Fibroblast of skin of abdomen (primary cell): ENCODE results near the gene RNF7.
A peak's percentile ranks its signal among the peaks of the same experiment; 100 is the strongest.
"Not testable (repeated sequence)": the region's sequence is repeated elsewhere in the genome, so short reads cannot be mapped to it uniquely, and the experiment has no call there.

Experiments used
- DNase-seq: peaks from one replicate; pipeline ENCODE4 v3.0.0-alpha.2; 2013

RNF7 gene

DNA sequence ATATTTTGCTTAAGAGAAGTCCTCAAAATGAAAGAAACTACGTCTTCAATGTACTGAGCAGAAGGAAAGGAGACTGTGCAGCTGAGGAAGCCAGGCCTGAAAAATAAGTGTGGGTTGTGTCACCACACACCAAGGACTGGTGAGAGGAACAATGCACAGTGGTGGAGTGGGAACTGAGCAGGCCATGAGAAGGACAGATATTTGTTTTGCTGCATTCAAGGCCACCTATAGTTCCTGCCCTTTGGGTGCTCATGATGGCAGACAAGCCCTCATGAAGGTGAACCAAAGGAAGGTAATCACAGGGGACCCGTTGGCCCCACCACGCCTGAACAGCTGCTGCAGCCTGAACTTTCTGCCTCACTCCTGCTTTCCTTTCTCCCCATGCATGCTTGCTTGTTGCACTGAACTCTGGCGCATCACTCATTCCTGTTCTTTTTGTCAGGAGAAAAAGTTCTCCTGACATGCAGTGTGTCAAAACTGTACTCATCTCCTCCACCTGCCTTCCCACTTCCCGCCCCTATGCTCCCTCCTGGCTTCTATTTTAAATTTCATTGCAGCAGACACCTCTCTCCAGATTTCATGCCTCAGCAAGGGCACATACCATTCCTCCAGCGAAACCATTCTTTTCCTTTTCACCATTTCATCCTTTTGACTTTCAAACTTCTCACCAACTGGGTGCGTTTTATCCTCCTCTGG, 2.2 kb upstream of the RNF7 start:
- no peak for DNase-seq

DNA sequence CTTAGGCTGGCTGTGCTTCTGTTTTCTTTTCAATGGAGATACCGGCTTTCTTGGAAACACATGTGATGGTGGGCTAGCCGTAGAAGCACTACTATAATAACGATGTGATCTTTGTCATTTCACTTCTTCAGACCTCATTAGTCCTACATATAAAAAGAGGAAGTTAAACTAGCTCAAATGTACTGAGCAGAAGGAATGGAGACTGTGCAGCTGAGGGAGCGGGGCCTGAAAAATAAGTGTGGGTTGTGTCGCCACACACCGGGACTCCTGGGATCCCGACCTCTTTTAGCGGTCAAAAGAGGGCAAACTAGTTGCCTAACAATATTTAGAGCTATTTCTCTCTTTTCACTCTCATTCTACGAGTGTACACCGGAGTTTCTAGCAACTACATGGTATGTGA, 1.0 kb upstream of the RNF7 start:
- no peak for DNase-seq

DNA sequence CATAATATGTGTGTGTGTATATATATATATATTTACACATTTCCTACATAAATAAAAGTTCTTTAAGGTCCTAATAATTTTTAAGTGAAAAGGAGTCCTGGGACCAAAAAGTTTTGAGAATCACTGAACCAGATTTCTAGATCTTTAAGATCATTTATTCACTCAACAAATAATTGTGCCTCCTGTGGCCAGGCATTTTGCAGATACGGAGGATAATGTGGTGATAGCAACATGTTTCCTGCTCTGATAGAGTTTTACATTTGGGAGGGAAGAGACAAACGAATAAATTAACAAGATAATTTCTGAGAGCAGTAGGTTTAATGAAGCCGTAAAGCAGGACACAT, 448 bp upstream of the RNF7 start:
- no peak for DNase-seq

DNA sequence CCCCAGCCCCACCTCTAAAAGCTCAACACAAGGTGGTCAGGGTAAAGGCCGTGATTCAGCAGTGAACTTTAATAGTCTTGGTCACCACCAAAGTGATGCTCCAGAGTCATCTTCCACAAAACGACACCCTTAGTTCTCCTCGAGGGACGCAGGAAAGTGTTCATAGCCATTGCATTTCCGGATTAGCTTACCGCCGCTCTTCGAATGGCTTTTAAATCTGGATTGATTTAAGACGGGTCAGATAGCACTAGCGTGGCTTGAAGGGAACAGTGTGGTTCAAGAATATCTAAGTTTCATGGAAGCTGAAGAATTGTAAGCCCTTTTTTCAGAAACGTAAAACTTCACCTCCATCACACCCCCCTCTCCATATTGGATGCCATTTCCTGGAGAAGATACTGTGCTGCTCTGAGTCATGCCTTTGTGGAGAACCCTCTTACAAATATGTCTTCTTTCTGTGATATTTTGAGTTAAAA, 829 bp downstream of the RNF7 start:
- DNase-seq: peak; percentile 39

DNA sequence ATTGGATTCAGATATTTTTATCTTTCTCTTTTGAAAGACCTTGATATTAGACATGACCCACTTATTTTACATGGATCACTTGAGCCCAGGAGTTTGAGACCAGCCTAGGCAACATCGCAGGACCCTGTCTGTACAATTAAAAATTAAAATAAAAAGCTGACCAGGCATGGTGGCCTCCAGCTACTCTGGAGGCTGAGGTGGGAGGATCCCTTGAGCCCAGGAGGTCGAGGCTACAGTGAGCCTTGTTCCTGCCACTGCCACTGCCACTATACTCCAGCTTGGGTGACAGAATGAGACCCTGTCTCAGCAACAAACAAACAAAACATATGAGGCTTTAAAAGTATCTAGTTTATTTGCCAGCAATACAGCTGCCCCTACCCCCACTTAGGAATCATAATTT, 1.6 kb downstream of the RNF7 start:
- DNase-seq: no peak

DNA sequence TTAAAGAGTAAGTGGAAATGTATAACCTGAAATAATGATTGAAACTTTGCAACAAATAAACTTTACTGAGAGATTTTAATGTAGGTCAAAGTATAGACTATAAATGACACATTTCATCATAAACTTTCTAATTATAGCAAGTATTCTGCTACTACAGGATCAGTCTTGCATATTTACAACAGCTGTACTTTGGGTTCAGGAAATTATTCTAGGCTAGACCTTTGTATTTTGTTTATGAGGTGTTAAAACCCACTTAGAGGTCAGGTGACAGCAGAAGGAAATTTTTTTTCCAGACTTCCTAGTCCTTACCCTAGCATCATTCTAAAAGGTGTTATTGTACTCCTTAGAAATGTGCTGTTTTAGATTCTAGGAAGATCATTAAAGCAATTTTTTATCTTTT, 2.3 kb downstream of the RNF7 start:
- DNase-seq: no peak

DNA sequence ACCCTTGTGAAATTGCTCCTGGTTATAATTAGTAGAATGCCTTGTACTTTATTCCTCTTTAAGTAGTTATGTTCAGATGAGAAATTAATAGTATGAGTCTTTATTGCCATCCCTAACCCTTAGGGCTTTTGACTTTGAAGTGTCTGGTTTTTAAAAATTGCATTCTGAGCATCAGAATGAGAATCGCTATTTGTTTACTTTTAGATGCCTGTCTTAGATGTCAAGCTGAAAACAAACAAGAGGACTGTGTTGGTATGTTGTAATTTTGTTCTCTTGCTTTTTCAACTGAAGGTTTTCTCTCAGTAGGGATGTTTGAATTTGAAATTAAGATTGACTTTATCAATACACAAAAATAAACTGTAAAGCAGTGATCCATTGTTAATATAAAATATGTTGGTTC, 5.2 kb downstream of the RNF7 start:
- DNase-seq: no peak

DNA sequence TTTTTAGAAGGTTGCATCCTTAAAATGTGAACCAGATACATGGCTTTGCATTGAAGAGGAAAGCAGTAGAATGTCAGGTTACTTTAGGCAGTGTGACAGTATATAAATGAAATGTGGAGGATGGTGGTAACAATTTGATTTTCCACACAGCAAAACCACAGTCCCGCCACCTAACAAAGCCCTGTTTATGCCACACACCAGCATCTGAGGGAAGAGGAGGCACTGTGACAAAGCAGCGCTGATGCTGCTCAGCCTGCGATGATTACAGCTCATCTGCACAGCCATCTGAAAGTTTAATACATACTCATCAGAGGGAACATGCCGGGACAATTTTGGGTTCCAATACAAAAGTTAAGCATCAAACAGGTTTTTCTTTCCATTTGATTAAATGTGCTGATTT, 8.9 kb downstream of the RNF7 start:
- no peak for DNase-seq

DNA sequence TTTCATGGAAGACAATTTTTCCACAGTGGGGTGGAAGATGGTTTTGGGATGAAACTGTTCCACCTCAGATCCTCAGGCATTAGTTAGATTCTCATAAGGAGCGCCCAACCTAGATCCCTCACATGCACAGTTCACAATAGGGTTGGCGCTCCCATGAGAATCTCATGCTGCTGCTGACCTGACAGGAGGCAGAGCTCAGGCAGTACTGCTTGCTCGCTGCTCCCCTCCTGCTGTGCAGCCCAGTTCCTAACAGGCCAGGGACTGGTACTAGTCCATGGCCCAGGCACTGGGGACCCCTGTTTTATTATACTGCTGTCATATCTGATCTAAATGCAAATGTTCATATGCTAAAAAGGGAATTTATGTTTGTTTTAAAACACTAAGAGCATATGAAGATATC, 15.3 kb downstream of the RNF7 start:
- no peak for DNase-seq

DNA sequence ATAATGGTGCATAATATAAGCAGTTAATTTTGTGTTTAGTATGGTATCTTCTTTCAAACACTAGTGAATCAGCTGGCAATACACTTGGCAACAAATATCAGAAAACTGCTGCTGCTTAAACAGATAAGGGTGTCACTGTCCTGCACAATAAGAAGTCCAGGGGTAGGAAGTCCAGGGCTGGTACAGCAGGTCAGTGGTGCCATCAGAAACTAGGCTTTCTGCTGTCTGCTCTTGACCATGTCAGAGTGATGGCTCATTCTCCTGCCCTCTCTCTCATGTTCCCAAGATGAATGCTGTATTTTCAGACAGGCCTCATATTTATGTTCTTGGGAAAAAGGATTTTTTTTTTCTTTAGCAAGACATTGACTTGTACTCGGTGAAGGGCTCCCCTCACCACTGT, 15.9 kb downstream of the RNF7 start:
- DNase-seq: no peak

DNA sequence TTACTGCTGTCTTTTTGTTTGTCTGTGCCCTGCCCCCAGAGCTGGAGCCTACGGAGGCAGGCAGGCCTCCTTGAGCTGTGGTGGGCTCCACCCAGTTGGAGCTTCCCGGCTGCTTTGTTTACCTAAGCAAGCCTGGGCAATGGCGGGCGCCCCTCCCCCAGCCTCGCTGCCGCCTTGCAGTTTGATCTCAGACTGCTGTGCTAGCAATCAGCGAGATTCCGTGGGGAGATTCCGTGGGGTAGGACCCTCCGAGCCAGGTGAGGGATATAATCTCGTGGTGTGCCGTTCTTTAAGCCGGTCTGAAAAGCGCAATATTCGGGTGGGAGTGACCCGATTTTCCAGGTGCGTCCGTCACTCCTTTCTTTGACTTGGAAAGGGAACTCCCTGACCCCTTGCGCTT, 24.5 kb downstream of the RNF7 start:
- not testable (repeated sequence) for DNase-seq

DNA sequence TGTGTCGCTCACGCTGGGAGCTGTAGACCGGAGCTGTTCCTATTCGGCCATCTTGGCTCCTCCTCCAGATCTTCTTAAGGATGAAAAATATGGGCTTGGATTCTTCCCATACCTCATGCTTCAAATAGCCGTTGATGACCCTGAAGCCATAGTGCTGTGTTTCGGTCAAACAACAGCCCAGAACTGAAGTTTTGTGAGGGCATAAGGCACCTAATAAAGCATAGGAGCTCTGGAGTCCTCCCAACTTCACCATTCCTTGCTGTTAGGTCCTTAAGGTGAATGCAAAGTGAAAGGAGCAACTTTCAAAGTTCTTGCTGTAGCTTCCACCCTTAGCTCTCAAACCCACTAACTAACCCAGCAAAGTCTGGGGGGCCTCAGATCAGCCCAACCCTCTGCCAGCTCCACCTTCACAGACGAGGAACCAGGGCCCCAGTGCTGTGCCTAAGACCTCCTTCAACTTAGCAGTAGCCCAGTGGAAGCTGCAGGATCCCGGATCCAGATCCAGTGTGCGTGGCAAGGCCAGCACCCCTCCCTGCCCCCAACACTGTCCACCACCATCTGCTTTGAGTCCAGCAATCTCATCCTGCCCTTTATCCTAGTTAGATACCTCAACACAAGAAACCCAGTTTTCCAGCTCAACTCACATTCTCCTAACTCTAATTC, 25.1 kb downstream of the RNF7 start, which contains the start of gene GRK7:
Gene GRK7, plus strand, starts transcription at position 321 of the 663 bp plus-strand sequence. CDS start 14,877 bp downstream, outside the sequence.
- no peak for DNase-seq

DNA sequence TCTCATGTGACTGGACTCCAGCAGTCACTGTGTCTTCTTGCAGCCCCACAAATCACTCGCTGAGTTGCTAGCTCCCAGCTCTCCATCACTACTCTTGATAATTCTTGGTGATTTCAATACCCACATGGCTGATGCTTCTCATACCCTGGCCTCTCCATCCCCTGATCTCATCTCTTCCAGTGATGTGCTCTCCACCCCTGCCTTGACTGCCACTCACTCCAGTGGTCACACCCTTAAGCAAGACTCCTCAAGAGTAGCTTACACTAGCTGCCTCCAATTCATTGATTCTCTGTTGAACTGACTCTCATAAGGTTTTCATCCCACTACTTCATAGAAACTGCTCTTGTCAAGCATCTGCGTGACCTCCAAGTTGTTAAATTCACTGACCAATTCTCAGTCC, 25.9 kb downstream of the RNF7 start:
- DNase-seq: no peak

DNA sequence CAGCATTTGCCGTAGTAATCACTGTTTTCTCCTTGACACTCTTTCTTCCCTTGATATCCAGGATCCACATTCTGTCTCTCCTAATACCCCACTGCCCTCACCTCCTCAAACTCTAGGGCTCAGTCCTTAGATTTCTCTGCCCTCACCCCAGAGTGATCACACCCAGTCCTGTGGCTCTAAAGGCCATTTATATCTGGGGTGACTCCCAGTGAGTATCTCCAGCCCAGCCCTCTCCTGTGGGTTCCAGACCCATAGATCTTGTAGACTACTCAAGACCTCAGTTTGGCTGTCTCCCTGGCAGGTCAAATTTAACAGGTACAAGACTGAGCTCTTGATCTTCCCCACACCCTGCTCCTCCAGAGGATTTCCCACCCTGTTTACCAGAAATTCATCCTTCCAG, 26.4 kb downstream of the RNF7 start:
- DNase-seq: no peak

DNA sequence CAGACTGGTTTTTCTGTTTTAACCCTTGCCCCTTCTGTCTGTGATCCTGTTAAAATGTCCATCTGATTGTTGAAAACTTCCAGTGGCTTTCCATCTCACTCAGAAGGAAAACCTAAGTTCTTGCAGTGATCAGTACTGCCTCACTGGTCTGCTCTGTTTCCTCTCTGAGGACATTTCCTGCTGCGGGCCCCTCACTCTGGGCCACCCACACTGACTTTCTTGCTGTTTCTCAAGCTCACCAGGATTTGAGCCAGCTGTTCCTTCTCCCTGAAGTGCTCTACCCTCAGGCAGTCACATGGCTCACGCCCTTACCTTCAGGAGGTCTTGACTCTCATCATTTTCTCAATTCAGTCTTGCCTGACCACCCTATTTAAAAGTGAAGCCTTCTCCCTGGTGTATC, 26.9 kb downstream of the RNF7 start:
- DNase-seq: no peak

DNA sequence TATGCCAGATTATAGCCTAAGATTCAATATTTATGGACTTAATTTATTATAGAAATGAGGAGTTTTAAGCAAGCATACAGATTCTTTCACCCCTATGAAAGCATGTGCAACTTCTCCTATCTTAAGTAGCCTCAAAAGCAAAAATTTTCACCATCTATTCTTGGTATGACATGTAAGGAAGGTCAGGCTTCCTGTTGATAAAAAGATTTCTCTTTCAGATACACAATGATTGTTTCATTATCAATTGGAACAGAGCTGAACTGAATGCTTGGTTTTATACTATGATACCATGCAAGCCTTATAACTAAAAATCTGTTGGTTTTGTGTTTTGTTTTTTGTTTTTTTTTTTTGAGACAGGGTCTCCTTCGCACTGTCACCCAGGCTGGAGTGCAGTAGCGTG, 29.0 kb downstream of the RNF7 start:
- no peak for DNase-seq

DNA sequence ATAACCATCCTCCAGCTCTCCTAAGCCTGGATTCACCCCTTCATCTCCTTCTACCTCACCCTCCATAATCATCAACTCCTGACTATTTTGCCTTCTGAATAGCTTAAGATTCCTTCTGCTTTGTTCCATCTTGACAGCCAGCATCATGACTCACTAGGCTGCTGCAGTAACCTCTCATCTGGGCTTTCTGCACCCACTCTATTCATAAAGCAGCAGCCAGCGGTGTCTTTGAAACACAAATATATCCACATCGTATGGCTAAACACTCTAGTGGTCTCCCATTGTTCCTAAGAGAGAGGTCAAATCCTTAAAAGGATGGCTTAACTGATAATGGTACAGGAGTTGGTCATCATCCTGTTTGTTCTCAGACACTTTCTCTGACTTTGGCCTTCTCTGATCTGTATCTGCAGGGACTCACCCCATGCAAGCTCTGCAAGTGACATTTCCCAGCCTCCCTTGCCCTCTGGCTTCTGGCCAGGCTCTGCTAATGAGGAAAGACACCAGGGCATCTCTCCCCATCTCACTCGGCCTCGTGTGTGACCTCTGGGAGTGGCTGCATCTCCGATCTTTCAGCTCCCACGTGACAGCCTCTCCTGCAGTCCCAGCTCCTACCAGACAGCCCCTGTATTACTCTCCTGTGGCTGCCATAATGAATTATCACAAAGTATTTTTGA, 31.3 kb downstream of the RNF7 start:
- DNase-seq: peak; percentile 13

DNA sequence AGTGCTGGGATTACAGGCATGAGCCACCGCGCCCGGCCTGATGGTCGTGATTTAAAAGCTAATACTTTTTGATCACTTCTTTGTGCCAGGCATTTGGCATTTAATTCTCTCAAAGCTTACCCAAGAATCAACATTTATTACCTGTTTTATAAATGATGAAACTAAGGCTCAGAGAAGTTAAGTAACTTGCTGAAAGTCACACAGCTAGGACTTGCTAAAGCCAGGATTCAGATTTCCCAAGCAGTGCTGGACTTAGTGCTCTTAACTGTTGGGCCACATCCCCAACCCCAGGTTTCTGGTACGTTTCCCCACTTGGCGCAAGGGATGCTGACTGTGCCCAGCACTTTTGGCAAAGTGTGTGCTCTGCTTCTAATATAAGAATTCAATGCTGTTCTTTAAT, 35.6 kb downstream of the RNF7 start:
- no peak for DNase-seq

DNA sequence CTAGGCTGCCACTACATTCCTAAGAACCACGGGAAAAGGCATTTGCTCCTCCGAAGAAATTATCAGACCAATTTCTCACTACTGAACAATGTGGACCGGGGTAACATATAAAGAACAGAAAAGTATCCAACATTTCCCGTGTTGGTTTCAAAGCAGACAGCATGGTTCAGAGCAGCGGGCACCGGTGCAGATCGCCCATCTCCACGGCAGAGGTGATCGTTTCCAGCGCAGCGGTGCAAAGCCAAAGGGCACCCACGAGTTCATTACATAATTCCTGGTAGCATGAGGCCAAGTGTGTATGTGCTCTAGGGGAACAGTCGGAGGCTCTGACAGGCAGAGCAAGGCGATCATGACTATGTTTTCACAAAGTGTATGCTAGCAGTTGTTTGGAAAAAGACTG, 38.3 kb downstream of the RNF7 start:
- no peak for DNase-seq

DNA sequence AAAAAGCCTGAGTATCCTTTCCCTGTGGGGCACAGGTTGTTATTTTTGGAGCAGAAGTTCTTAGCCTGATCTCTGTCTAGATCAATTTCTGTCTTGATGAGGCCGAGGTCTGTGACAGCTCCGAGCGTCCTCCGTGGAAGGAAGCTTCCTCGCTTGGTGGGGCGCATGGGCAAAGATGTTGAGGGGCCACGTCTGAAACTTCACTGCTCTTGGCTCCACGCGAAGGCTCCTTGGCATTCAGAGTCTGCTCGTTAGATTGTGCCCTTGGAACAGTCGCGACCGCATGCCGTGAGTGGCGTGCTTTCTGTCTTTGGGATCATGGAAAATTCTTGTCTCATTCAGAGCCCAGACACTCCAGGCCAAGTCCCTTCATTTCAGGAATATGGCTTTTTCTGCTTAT, 38.8 kb downstream of the RNF7 start:
- no peak for DNase-seq

DNA sequence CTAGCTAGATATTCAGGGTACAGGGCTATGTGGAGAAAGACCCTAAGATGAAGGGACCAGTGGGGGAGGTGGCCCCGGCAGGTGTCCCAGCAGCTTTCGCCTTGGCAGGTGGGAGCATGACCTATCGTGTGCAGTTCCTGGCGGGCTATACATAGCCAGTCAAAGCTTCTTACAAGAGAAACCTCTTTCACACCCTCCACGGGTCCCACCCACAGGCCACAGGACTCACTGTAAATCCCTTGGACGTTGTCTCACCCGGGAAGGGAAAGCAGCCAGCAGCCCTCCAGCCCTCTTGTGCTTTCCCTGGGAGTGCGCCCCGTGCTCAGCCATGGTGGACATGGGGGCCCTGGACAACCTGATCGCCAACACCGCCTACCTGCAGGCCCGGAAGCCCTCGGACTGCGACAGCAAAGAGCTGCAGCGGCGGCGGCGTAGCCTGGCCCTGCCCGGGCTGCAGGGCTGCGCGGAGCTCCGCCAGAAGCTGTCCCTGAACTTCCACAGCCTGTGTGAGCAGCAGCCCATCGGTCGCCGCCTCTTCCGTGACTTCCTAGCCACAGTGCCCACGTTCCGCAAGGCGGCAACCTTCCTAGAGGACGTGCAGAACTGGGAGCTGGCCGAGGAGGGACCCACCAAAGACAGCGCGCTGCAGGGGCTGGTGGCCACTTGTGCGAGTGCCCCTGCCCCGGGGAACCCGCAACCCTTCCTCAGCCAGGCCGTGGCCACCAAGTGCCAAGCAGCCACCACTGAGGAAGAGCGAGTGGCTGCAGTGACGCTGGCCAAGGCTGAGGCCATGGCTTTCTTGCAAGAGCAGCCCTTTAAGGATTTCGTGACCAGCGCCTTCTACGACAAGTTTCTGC, 40.1 kb downstream of the RNF7 start:
- no peak for DNase-seq

DNA sequence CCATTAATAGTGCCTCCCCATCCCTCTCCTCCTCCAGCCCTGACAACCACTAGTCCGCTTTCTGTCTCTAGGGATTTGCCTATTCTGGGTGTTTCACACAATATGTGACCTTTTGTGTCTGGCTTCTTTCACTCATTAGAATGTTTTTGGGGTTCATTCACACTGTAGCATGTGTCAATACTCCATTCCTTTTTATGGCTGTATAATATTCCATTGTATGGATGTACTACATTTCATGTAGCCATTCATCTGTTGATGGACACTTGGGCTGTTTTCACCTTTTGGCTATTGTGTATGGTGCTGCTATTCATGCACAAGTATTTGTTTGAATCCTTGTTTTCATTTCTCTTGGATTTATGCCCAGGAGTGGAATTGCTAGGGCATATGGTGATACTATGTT, 41.6 kb downstream of the RNF7 start:
- no peak for DNase-seq

DNA sequence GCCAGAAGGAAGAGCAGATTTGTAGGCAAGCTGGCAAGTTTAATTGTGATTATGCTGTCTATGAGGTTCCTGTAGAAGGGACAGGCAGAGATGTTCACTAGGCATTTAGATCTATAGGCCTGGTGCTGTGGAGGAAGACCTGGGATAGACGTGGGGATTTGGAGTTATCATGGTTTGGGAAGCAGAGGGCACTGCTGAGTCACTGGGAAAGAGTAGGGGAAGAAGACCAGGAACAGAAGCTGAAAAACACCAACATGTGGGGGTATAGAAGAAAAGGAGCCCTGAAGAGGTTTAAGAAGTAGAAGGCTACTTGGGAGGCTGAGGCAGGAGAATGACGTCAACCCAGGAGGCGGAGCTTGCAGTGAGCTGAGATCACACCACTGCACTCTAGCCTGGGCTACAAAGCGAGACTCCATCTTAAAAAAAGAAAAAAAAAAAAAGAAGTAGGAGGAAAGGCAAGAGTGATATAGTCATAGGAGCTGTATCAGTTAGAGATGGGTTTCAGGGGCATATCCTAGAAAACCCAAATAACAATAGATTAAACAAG, 44.4 kb downstream of the RNF7 start:
- DNase-seq: no peak
